GM19328 (cell line): ENCODE data around the gene SIK3.
A peak's percentile ranks its signal among the peaks of the same experiment; 100 is the strongest.

Source experiments
- ATAC-seq: cut with Tn5 transposase; IDR thresholded peaks from one replicate; pipeline ENCODE4 v1.9.1; 2021; ENCODE audit warnings: mild to moderate bottlenecking, moderate library complexity; ENCODE audit not compliant: unreplicated experiment

SIK3 gene

GRCh38 chr11:116873381-116873780, 224.8 kb downstream of the SIK3 start:
- ATAC-seq: no peak

GRCh38 chr11:116871248-116871647, 227.0 kb downstream of the SIK3 start:
- ATAC-seq: no peak

- no peak for ATAC-seq
These were observed 228.2 kb downstream of the SIK3 start for GRCh38 chr11:116870054-116870453.

GRCh38 chr11:116869610-116870009, 228.6 kb downstream of the SIK3 start:
- no peak for ATAC-seq

GRCh38 chr11:116868066-116868465, 230.2 kb downstream of the SIK3 start:
- no peak for ATAC-seq

- ATAC-seq: no peak
These were observed 230.6 kb downstream of the SIK3 start for GRCh38 chr11:116867619-116868018.

GRCh38 chr11:116866804-116867455, 231.3 kb downstream of the SIK3 start:
- no peak for ATAC-seq

GRCh38 chr11:116865696-116866095, 232.5 kb downstream of the SIK3 start:
- no peak for ATAC-seq

- ATAC-seq: no peak
These were observed 233.7 kb downstream of the SIK3 start for GRCh38 chr11:116864531-116864930.

- ATAC-seq: no peak
These were observed 235.3 kb downstream of the SIK3 start for GRCh38 chr11:116862951-116863350.

GRCh38 chr11:116862185-116862584, 236.0 kb downstream of the SIK3 start:
- no peak for ATAC-seq

GRCh38 chr11:116861539-116861938, 236.7 kb downstream of the SIK3 start:
- no peak for ATAC-seq

GRCh38 chr11:116860303-116860702, 237.9 kb downstream of the SIK3 start:
- no peak for ATAC-seq

- no peak for ATAC-seq
These were observed 239.1 kb downstream of the SIK3 start for GRCh38 chr11:116859175-116859574.

- ATAC-seq: no peak
These were observed 240.3 kb downstream of the SIK3 start for GRCh38 chr11:116857936-116858335.

- ATAC-seq: no peak
These were observed 240.9 kb downstream of the SIK3 start for GRCh38 chr11:116857316-116857715.

GRCh38 chr11:116856423-116856822, 241.8 kb downstream of the SIK3 start:
- ATAC-seq: no peak

GRCh38 chr11:116855413-116855812, 242.8 kb downstream of the SIK3 start:
- no peak for ATAC-seq

- peak; percentile 95 for ATAC-seq
These were observed 244.7 kb downstream of the SIK3 start for GRCh38 chr11:116853461-116854073.

- ATAC-seq: no peak
These were observed 245.8 kb downstream of the SIK3 start for GRCh38 chr11:116852261-116853031.

GRCh38 chr11:116851626-116852025, 246.6 kb downstream of the SIK3 start:
- ATAC-seq: no peak

- no peak for ATAC-seq
These were observed 248.7 kb downstream of the SIK3 start for GRCh38 chr11:116849486-116849885.
